Measurements from ENCODE around the gene HBA2. TPM values are rescaled to one million over a fixed set of nuclear protein-coding genes. Genes with fewer than 3 reads are reported as not detected.

Gene HBA2
- polyA plus RNA-seq, 1 donor: 1,574 TPM

Other genes with a start within 250 kb of the HBA2 start
- gene POLR3K, start 119.3 kb upstream of the HBA2 start, polyA plus RNA-seq: 9.5 TPM
- 21.6 TPM for gene SNRNP25, start 119.0 kb upstream of the HBA2 start, polyA plus RNA-seq
- 18.3 TPM for gene RHBDF1, start 100.2 kb upstream of the HBA2 start, polyA plus RNA-seq
- 31.2 TPM for gene MPG, start 94.7 kb upstream of the HBA2 start, polyA plus RNA-seq
- 21.8 TPM for gene NPRL3, start 34.2 kb upstream of the HBA2 start, polyA plus RNA-seq
- 5.6 TPM for gene HBZ, start 20.2 kb upstream of the HBA2 start, polyA plus RNA-seq
- 11.9 TPM for gene HBM, start 6.9 kb upstream of the HBA2 start, polyA plus RNA-seq
- 1,041 TPM for gene HBA1, start 3.8 kb downstream of the HBA2 start, polyA plus RNA-seq
- 0.73 TPM for gene HBQ1, start 7.6 kb downstream of the HBA2 start, polyA plus RNA-seq
- 99.5 TPM for gene LUC7L, start 56.6 kb downstream of the HBA2 start, polyA plus RNA-seq
- 63.4 TPM for gene FAM234A, start 61.9 kb downstream of the HBA2 start, polyA plus RNA-seq
- 6.6 TPM for gene RGS11, start 103.1 kb downstream of the HBA2 start, polyA plus RNA-seq
- gene ARHGDIG, start 107.7 kb downstream of the HBA2 start, polyA plus RNA-seq: 4.5 TPM
- 1.8 TPM for gene PDIA2, start 110.3 kb downstream of the HBA2 start, polyA plus RNA-seq
- 29.8 TPM for gene AXIN1, start 179.8 kb downstream of the HBA2 start, polyA plus RNA-seq
- gene MRPL28, start 197.7 kb downstream of the HBA2 start, polyA plus RNA-seq: 55.6 TPM
- gene PGAP6, start 209.1 kb downstream of the HBA2 start, polyA plus RNA-seq: 83.5 TPM
- gene NME4, start 224.3 kb downstream of the HBA2 start, polyA plus RNA-seq: 107 TPM
- gene DECR2, start 229.0 kb downstream of the HBA2 start, polyA plus RNA-seq: 91.0 TPM